Measurements from ENCODE around the gene SLC51B.

DNA sequence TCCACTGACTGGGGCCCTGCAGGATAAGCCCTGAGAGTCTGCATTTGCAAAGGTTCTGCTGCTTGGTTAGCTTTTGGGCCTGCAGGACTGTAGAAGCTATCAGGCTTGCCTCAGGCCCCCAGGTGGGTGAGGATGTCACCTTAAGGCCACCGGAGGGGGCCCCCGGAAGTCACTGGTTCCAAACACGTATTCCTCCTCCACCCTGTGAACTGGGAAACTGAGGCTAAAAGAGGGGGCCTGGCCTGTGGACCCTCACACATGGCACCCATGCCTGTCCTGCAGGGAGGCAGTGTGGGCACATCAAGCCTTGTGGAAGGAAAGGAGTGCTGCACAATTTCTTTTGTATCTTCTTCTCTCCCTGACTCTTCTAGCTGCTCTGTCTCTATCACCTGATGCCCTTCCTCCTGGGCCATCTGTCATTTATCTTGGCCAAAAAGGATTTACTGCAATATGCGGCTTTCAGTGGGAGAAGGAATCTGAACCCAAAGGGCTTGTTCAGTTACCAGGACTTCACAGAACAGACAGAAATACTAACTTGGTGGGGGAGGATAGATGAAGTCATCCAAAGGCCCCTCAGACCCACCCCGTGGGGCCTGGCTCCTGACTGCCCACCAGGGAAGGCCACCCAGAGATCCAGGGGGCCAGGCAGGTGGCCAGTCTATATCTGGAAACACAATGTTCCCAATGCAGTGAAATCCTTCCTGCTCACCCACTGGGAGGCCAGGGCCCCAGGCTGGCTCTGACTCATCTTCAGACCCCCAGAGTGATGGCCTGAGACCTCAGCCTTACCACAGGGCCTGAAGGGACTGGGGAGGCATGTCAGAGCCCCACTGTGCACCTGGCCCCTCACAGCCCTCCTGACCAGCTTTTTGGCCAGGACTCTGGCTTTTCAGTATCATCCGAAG is 51.5 kb downstream of the SLC51B start:
- no peak for TF ChIP-seq EZH2 (IDR thresholded peaks at IDR 0.05; ENCODE audit: borderline replicate concordance, insufficient read depth, low read length, poor library complexity, severe bottlenecking)
- TF ChIP-seq CTCF (IDR thresholded peaks at IDR 0.05; ENCODE audit: poor library complexity, severe bottlenecking) = no peak

All from neural cell (in vitro differentiated cells).